Measurements from ENCODE around the gene VEGFA.

Gene VEGFA

GRCh38 chr6:43785220-43785752, 15.3 kb downstream of the VEGFA start:
- no peak for DNase-seq (ENCODE audit: low read depth in 2 of 2)

GRCh38 chr6:43785904-43786303, 15.9 kb downstream of the VEGFA start:
- DNase-seq (ENCODE audit: low read depth in 2 of 2): no peak

- DNase-seq (ENCODE audit: low read depth in 2 of 2): no peak
These were observed 16.8 kb downstream of the VEGFA start for GRCh38 chr6:43786664-43787329.

- DNase-seq (ENCODE audit: low read depth in 2 of 2): no peak
These were observed 18.3 kb downstream of the VEGFA start for GRCh38 chr6:43788301-43788700.

GRCh38 chr6:43789447-43789846, 19.4 kb downstream of the VEGFA start:
- DNase-seq (ENCODE audit: low read depth in 2 of 2): no peak

GRCh38 chr6:43790031-43790430, 20.0 kb downstream of the VEGFA start:
- DNase-seq (ENCODE audit: low read depth in 2 of 2): no peak

GRCh38 chr6:43791745-43792422, 21.9 kb downstream of the VEGFA start:
- DNase-seq (ENCODE audit: low read depth in 2 of 2): no peak

GRCh38 chr6:43793154-43793874, 23.3 kb downstream of the VEGFA start:
- no peak for DNase-seq (ENCODE audit: low read depth in 2 of 2)

GRCh38 chr6:43793875-43794242, 23.8 kb downstream of the VEGFA start:
- DNase-seq (ENCODE audit: low read depth in 2 of 2): no peak

- DNase-seq (ENCODE audit: low read depth in 2 of 2): no peak
These were observed 25.4 kb downstream of the VEGFA start for GRCh38 chr6:43795421-43795820.

- DNase-seq (ENCODE audit: low read depth in 2 of 2): no peak
These were observed 26.2 kb downstream of the VEGFA start for GRCh38 chr6:43796168-43796567.

GRCh38 chr6:43796903-43797890, 27.2 kb downstream of the VEGFA start:
- DNase-seq (ENCODE audit: low read depth in 2 of 2): no peak

GRCh38 chr6:43797919-43798318, 27.9 kb downstream of the VEGFA start:
- DNase-seq (ENCODE audit: low read depth in 2 of 2): no peak

GRCh38 chr6:43798688-43799444, 28.9 kb downstream of the VEGFA start:
- no peak for DNase-seq (ENCODE audit: low read depth in 2 of 2)

GRCh38 chr6:43799551-43800297, 29.7 kb downstream of the VEGFA start:
- no peak for DNase-seq (ENCODE audit: low read depth in 2 of 2)

- DNase-seq (ENCODE audit: low read depth in 2 of 2): no peak
These were observed 30.2 kb downstream of the VEGFA start for GRCh38 chr6:43800298-43800623.

- no peak for DNase-seq (ENCODE audit: low read depth in 2 of 2)
These were observed 30.9 kb downstream of the VEGFA start for GRCh38 chr6:43800746-43801494.

- no peak for DNase-seq (ENCODE audit: low read depth in 2 of 2)
These were observed 31.6 kb downstream of the VEGFA start for GRCh38 chr6:43801495-43802181.
